GM18909 (cell line): Measurements from ENCODE around the gene RTL9.
"Not testable (repeated sequence)": the region's sequence is repeated elsewhere in the genome, so short reads cannot be mapped to it uniquely, and the experiment has no call there.

Experiments
- ATAC-seq: cut with Tn5 transposase; IDR thresholded peaks from one replicate; pipeline ENCODE4 v1.9.1; 2021; ENCODE audit warnings: mild to moderate bottlenecking; ENCODE audit not compliant: unreplicated experiment, poor library complexity

Gene RTL9

GRCh38 chrX:110403441-110404238 is 45.0 kb downstream of the RTL9 start:
- no peak for ATAC-seq

- no peak for ATAC-seq
Measured at GRCh38 chrX:110404376-110404775, 45.7 kb downstream of the RTL9 start.

GRCh38 chrX:110406250-110406649 is 47.6 kb downstream of the RTL9 start:
- not testable (repeated sequence) for ATAC-seq

GRCh38 chrX:110406822-110407221 is 48.2 kb downstream of the RTL9 start:
- no peak for ATAC-seq

GRCh38 chrX:110407910-110408545 is 49.4 kb downstream of the RTL9 start:
- peak; percentile 59 for ATAC-seq
